ENCODE measurements around the gene NEK6. TPM values are rescaled to one million over a fixed set of nuclear protein-coding genes. Genes with fewer than 3 reads are reported as not detected.

The NEK6 gene
- total RNA-seq, 1 experiment from 2014 or later, result 21.1 TPM

GRCh38 chr9:124260769-124261603, 3.2 kb downstream of the NEK6 start:
- no peaks in the 10 kb centered on the region for H3K9me2 ChIP-seq (replicated peaks; ENCODE audit: low read length)
- H3K9ac ChIP-seq (ENCODE audit: low read length), result no peak overlapping the region
- ATAC-seq, result peak; percentile 77
- DNase-seq, result peak; percentile 78
- intact Hi-C loops (cut with micrococcal nuclease), result no loop called here
- no peaks in the 10 kb centered on the region for H3K27me3 ChIP-seq (ENCODE audit: low read length)
- POLR2A ChIA-PET (ENCODE audit: unreplicated experiment), result no interaction called here
- H3K4me2 ChIP-seq (ENCODE audit: low read length), result peak overlapping the region; percentile 80
- peaks cover 29% of the 10 kb centered on the region for H4K20me1 ChIP-seq (ENCODE audit: low read length)
- TF ChIP-seq CTCF (conservative IDR thresholded peaks at IDR 0.05; ENCODE audit: low read depth, low read length) (no peak), EZH2phosphoT487 (IDR thresholded peaks at IDR 0.05; ENCODE audit: borderline replicate concordance, low read length) (no peak), EZH2 (IDR thresholded peaks at IDR 0.05; ENCODE audit: low read length, unreplicated experiment) (no peak)
- peak overlapping the region; percentile 54 for H3K4me3 ChIP-seq (ENCODE audit: low read length)
- CTCF ChIA-PET, result no interaction called here
- H3K4me1 ChIP-seq (ENCODE audit: insufficient read depth, low read length), result peaks cover 37% of the 10 kb centered on the region
- no TSS peak for BruUV-seq (replicated peaks)
- no peak overlapping the region for H2AFZ ChIP-seq (ENCODE audit: low read length)
- H3F3A ChIP-seq (ENCODE audit: low read length, unreplicated experiment), result peaks cover 5% of the 10 kb centered on the region
- peaks cover 2% of the 10 kb centered on the region; the same call in 1 of the 2 replicates for H3K36me3 ChIP-seq (ENCODE audit: low read depth, low read length)
- H3K79me2 ChIP-seq (ENCODE audit: low read length), result peaks cover 81% of the 10 kb centered on the region
- peak overlapping the region; percentile 63 for H3K27ac ChIP-seq (ENCODE audit: low read length)
- no peaks in the 10 kb centered on the region for H3K9me3 ChIP-seq (ENCODE audit: low read length)

- no peaks in the 10 kb centered on the region for H3K9me3 ChIP-seq (ENCODE audit: low read length)
- intact Hi-C loops (cut with micrococcal nuclease), result no loop called here
- H3K79me2 ChIP-seq (ENCODE audit: low read length), result peaks cover 91% of the 10 kb centered on the region
- H3K4me1 ChIP-seq (ENCODE audit: insufficient read depth, low read length), result peaks cover 35% of the 10 kb centered on the region
- H4K20me1 ChIP-seq (ENCODE audit: low read length), result peaks cover 29% of the 10 kb centered on the region
- peak overlapping the region; percentile 54 for H3K4me3 ChIP-seq (ENCODE audit: low read length)
- H3K9ac ChIP-seq (ENCODE audit: low read length), result no peak overlapping the region
- H3K27me3 ChIP-seq (ENCODE audit: low read length), result no peaks in the 10 kb centered on the region
- no peak for ATAC-seq
- no TSS peak for BruUV-seq (replicated peaks)
- ChIA-PET POLR2A (ENCODE audit: unreplicated experiment) (no interaction called here), CTCF (no interaction called here)
- peaks cover 2% of the 10 kb centered on the region; the same call in 1 of the 2 replicates for H3K36me3 ChIP-seq (ENCODE audit: low read depth, low read length)
- peaks cover 5% of the 10 kb centered on the region for H3F3A ChIP-seq (ENCODE audit: low read length, unreplicated experiment)
- TF ChIP-seq EZH2 (IDR thresholded peaks at IDR 0.05; ENCODE audit: low read length, unreplicated experiment) (no peak), EZH2phosphoT487 (IDR thresholded peaks at IDR 0.05; ENCODE audit: borderline replicate concordance, low read length) (no peak), CTCF (conservative IDR thresholded peaks at IDR 0.05; ENCODE audit: low read depth, low read length) (no peak)
- H2AFZ ChIP-seq (ENCODE audit: low read length), result no peak overlapping the region
- no peaks in the 10 kb centered on the region for H3K9me2 ChIP-seq (replicated peaks; ENCODE audit: low read length)
- DNase-seq, result no peak
- H3K4me2 ChIP-seq (ENCODE audit: low read length), result peak overlapping the region; percentile 80
- peak overlapping the region; percentile 63 for H3K27ac ChIP-seq (ENCODE audit: low read length)
These were observed 4.2 kb downstream of the NEK6 start for GRCh38 chr9:124261736-124262648.
